ENCODE results near the gene CPA1.

CPA1 gene

GRCh38 chr7:130367088-130367755 lies 13.1 kb upstream of the CPA1 start:
- no peak for FAIRE-seq
- DNase-seq (ENCODE audit: insufficient read length, low spot score), result no peak
- no peak for TF ChIP-seq CTCF (IDR thresholded peaks at IDR 0.05; ENCODE audit: insufficient read depth, missing control alignments)

GRCh38 chr7:130367836-130368746 lies 12.2 kb upstream of the CPA1 start:
- TF ChIP-seq CTCF (IDR thresholded peaks at IDR 0.05; ENCODE audit: insufficient read depth, missing control alignments), result no peak
- FAIRE-seq (no peak), DNase-seq (ENCODE audit: insufficient read length, low spot score) (no peak)

- FAIRE-seq (no peak), DNase-seq (ENCODE audit: insufficient read length, low spot score) (no peak)
- TF ChIP-seq CTCF (IDR thresholded peaks at IDR 0.05; ENCODE audit: insufficient read depth, missing control alignments), result no peak
Measured at GRCh38 chr7:130369110-130369711, 11.1 kb upstream of the CPA1 start.

- no peak for DNase-seq (ENCODE audit: insufficient read length, low spot score)
- no peak for TF ChIP-seq CTCF (IDR thresholded peaks at IDR 0.05; ENCODE audit: insufficient read depth, missing control alignments)
- no peak for FAIRE-seq
Measured at GRCh38 chr7:130369831-130370550, 10.3 kb upstream of the CPA1 start.

GRCh38 chr7:130371046-130371445 lies 9.2 kb upstream of the CPA1 start:
- TF ChIP-seq CTCF (IDR thresholded peaks at IDR 0.05; ENCODE audit: insufficient read depth, missing control alignments), result no peak
- DNase-seq (ENCODE audit: insufficient read length, low spot score), result no peak
- FAIRE-seq, result no peak

GRCh38 chr7:130372402-130373165 lies 7.7 kb upstream of the CPA1 start:
- DNase-seq (ENCODE audit: insufficient read length, low spot score), result no peak
- TF ChIP-seq CTCF (IDR thresholded peaks at IDR 0.05; ENCODE audit: insufficient read depth, missing control alignments), result no peak
- FAIRE-seq, result no peak

Data from D721Med (cell line).